ENCODE results near the gene CACNG4.

Gene CACNG4

DNA sequence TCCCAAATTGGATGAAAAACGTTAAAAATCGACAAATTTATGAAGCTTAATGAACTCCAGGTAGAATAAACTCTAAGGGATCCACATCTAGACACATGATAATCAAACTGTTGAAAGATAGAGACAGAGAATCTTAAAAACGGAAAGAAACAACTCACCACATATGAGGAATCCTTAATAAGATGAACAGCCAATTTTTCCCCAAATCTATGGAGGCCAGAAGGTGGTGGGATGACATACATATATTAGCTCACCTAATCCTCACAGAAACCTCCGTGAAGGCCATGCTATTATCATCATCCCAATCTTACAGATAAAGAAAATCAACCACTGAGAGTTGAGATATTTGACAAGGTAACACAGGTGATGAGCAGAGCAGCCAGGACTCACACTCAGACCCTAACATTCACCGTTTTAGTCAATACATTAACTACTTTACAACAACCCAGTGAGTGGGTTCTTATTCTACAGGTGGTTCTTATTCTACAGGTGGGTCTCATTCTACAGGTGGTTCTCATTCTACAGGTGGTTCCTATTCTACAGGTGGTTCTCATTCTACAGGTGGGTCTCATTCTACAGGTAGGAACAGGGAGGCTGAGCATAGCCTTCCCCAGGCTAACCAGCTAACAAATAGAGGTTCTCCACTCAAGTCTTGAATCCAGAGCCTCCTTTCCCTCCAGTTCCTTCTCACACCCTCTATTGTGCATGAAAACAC is 84.7 kb downstream of the CACNG4 start:
- no peak for DNase-seq

DNA sequence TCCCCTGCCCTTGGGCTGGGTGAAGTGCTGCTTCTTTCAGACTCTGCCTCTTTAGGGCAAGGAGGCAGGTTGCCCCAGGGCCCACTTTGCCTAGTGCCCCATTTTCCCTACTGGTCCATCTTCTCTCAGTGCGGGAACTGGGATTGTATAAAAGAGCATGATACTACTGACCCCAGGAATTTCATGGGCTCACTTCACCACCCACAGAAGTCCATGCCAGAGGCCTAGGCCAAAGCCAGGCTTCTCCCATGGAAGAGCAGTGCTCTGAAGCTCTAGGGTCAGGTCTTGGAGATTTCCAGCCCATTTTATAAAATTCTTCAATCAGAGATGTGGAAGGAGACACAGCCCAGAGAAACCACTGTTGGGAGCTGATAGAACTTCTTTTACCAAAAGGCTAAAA is 85.6 kb downstream of the CACNG4 start:
- DNase-seq = no peak

DNA sequence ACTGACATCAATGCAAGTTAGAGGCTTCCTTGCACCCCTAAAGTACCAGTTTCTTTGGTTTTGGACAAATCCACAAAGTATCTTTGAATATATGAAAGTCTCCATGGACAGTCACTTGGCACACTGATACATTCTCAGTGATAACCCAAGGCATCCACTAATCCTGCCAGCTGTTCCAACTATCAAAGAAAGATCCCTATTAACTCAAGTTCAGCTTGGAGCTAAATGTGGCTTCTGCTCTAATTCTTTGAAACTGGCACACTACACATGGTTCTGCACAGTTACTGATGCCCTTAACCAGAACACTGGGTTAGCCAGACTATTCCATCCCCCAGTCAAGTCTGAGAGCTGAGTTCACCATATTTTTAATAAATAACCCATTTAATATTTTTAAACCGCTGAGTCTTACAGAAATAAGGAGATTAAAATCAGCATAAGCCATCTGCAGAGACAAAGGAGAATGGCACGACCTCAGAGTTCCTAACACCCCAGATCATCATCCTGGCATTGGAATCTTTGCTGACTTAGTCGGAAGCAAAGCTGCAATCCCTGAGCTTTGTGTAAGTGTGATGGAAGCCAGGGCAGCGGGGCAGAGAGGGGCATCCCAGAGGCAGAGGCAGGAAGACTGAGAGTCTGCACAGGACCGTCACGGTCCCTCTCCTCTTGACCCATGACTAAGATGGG is 86.1 kb downstream of the CACNG4 start:
- no peak for DNase-seq

DNA sequence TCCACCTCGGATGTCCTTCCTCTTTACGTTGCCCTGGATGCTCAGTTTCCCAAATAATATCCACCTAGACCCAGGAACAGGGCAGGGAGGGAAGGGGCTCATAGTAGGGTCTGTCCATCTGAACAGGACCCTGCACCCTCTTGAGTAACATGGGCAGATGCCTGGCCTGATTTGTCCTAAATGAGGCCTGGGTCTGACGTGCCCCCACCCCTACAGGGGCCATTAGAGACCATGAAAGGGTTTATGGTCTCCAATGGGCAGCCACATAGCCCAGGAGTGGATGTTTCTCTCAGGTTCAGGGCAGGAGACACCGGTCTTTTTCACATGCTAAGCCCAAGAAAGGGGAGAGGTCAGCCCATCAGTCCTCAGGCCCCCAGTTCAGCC is 86.6 kb downstream of the CACNG4 start:
- no peak for DNase-seq

DNA sequence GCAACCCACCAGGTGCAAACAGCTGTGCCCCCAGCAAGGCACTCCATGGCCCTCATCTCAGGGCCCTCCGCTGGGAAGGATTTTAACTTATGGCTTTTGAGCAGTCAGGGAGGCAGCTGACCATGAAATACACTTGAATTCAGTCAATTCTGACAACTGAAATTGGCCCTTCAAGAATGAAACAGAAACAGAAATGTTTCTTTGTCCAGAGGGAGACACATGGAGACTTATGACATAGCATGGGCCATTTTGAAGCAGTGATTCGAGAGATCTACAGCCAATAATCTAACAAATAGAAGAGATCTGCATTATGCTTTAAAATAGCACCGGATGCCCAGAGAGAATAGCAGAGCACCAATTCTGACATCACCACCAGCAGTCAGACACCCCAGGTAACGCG is 87.3 kb downstream of the CACNG4 start:
- no peak for DNase-seq

DNA sequence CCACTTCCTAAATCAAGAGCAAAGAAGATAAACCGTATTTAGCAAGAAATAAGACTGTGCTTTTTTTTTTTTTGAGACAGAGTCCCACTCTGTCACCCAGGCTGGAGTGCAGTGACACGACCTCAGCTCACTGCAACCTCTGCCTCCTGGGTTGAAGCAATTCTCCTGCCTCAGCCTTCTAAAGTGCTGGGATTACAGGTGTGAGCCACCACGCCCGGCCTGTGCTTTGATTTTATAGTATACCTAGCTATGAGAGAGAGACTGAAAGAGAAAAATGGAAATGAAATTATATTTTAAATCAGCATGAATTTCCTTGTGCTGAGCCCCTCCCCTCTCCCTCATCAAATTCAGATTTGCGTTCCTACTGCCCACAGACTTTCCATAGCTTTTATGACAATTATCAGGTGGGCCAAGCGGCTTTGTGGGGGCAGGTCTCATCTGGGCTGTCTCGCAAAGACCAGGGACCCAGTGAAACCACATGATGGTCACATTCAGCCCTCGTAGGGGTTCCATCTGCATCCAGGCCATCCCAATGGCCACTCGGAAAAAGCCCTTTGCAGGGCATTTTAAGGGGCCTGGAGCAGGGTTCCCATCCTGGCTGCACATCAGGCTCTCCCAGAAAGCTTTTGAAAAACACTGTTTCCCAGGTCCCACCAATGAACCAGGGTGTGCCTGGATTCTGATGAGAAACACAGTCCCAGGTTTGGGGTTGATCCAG is 88.4 kb downstream of the CACNG4 start:
- no peak for DNase-seq

DNA sequence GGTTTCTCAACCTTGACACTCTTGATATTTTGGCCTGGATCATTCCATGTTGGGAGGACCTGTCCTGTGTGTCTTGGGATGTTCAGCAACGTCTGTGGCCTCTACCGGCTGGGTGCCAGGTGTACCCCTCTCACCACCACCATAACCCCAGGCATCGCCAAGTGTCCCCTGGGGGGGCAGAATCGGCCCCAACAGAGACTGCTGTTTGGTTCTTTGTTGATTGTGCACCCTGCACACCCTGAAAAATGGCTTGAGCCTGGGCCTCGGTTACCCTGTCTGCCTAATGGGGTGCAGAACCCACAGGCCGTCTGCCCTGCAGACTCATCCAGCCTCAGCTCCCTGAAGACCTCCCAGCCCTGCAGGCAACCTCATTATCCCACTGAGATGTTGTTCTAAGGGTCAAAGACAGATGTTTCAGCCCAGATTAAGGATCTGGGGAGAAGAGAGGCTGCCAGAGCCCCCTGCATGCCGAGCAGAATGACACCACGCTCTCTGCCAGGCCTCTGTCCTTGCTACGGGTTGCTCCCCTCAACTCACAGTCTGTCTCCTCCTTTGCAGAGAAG is 89.0 kb downstream of the CACNG4 start:
- no peak for DNase-seq

DNA sequence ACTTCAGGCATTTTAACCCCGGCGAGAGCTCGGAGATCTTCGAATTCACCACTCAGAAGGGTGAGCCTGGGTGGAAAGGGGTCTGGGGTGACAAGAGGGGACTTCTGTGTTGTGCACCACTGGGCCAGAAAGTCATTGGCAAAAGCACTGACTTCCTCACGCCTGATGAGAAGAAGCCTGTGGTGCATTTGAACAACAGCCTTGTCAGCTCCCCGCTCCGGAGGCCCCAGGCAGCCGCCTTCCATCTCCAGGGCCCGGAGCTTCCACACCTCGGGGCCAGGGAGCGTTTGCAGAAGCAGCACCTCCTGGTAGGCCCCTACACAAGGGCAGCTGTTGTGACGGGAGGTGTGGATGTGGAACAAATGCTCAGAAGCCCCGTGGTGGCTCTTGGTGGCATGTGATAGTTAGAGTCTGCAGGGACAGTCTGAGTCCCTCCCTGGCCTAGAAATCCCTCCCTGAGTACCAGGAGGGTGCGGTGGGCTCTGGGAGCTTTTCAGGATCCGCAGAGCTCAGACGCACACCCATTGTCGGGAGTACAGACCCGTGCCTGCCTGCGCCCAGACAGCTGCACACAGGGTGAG is 89.6 kb downstream of the CACNG4 start:
- no peak for DNase-seq

DNA sequence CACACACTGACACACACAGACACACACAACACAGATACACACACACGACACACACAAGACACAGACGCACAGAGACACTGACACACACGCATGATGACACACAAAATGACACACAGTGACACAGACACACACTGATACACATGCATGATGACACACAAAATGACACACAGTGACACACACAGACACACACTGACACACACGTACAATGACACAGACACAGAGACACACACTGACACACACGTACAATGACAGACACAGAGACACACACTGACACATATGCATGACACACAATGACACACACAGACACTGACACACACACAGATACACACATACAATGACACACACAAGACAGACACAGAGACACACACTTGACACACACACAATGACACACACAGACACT is 90.1 kb downstream of the CACNG4 start:
- DNase-seq = no peak

DNA sequence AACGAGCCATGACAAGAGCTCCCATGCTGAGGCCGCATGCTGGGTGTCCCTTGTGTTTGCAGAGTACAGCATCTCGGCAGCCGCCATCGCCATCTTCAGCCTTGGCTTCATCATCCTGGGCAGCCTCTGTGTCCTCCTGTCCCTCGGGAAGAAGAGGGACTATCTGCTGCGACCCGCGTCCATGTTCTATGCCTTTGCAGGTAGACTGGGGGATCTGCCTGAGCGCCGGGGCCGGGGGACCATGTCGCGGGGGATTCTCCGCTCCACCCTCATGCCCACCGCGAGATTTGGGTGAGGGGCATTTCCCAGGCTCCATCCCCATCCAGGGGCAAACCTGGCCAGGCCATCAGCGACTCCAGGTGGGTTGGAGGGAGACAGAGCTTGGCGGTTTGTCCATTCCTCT is 90.5 kb downstream of the CACNG4 start:
- no peak for DNase-seq

DNA sequence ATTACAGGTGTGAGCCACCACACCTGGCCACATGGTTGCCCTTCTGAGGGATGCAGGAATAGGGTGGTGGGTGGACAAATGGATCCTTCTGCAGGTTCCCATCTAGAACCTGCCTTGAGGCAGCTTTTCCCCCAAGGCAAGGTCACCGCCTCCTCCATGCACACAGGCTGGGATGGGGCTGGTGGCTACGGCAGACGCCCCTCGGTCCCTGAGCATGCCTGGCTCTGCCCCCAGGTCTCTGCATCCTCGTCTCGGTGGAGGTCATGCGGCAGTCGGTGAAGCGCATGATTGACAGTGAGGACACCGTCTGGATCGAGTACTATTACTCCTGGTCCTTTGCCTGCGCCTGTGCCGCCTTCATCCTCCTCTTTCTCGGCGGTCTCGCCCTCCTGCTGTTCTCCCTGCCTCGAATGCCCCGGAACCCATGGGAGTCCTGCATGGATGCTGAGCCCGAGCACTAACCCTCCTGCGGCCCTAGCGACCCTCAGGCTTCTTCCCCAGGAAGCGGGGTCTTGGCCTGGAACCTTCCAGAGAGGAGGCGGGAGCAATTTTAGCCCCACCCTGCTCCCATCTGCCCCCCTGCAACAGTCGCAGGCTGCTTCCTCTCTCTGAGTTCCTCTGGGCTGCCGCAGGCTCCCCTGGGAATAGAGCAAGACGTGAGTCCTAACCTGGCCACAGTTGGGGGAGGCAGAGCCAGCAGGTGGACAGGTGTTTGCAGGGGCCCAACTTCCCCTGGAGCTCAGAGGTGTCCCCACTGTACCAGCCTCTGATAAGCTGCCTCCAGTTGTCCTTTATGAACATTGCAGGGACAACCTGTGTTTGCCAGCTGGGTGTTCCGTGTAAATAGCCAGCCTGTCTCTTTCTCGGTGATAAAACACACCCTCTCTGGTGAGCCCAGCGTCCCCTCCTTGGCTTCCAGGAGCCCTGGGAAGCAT is 91.6 kb downstream of the CACNG4 start:
- no peak for DNase-seq

DNA sequence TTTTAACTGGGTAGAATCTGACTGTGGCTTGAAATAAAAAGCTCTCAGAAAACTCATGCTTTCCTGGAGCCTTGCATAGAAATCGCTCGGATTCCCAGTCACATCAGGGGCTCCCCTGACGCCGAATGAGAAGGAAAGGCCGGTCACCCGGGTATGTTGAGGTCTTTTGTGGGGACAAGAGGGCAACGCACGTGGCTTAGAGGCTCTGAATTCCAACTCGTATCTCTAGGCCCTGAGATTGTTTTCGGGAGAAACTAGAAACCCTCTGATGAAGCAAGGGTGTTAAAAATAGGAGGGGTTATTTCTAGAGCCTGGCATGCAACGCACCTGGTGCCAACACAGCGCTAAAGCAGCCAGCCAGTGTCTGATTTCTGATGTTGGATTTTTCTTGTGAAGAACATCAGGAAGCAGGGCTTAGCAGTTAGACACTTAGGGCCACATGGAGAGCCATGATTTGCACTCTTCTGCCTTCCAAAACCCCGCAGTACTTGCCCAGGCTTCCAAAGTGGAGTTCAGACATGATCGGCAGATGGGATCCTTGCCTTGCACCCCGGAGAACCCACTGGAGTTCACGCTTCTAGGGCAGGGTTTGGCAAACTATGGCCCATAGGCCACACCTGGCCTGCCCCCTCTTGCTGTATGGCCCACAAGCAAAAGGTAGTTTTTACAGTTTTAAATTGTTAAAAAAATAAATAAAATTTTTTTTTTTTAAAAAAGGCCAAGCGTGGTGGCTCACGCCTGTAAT is 92.4 kb downstream of the CACNG4 start:
- no peak for DNase-seq

DNA sequence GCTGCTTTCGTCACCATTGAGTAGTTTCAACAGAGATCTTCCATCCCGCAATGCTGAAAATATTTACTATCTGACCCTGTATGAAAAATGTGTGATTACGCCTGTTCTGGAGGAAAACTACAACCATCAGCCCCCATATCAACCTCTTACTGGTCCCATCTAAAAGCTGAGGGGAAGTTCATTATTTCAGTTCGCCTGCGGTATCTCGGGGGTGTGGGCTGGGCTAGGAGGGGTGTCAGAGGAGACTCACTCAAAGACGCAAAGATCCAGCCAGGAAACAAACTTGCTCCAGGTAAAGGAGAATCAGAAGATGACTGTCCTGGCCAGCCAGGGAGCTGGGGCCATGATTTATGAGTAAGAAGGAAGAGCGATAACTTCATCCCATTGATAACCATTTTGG is 93.5 kb downstream of the CACNG4 start:
- DNase-seq = no peak

DNA sequence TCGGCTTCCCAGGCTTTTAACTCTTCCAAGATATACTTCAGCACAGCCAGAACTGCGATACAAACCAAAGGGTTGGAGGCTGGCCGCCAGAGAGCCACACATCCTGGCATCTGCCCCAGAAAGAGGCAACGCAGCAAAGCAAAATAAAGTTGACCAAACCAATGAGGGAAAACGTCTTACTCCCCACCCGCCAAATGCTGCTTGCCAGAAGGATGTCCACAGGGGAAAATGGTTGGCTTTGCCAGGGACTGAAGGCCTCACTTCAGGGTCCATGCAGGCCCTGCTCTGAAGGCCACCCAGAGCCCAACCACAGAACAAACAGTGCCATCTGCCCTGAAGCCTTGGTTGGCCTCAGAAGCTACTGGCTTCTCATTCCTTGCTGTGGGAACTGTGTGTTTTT is 94.9 kb downstream of the CACNG4 start:
- no peak for DNase-seq

DNA sequence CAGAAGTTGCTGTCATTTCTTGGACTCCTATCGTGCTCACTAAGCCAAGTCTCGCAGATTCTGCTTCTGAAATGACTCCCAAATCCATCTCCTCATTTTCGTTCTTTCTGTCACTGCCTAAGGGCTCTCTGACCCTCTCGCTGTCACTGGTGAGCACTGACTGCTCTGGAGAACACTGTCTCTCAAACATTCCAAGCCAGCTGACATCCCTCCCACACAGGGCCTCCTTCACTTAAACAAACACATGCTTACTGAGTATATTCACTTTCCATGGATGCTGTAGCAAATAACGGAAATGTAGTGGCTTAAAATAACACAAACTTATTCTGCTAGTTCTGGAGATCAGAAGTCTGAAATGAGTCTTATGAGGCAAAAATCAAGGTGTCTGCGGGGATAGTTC is 98.6 kb downstream of the CACNG4 start:
- DNase-seq = no peak

DNA sequence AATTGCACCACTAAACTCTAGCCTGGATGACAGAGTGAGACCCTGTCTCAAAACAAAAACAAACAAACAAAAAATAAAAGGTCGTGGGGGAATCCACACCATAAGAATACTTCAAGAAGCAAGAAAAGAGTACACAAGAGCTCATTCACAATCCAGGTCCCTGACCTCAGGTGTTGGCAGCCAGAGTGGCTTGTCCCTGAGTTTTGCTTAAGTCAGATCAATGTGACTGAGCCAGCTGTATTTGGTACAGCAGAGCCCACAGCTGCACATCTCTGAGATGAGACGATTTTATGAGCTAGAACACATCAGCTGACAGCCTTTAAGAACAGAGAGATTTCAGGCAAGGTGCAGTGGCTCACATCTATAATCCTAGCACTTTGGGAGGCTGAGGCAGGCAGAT is 102.2 kb downstream of the CACNG4 start:
- no peak for DNase-seq

DNA sequence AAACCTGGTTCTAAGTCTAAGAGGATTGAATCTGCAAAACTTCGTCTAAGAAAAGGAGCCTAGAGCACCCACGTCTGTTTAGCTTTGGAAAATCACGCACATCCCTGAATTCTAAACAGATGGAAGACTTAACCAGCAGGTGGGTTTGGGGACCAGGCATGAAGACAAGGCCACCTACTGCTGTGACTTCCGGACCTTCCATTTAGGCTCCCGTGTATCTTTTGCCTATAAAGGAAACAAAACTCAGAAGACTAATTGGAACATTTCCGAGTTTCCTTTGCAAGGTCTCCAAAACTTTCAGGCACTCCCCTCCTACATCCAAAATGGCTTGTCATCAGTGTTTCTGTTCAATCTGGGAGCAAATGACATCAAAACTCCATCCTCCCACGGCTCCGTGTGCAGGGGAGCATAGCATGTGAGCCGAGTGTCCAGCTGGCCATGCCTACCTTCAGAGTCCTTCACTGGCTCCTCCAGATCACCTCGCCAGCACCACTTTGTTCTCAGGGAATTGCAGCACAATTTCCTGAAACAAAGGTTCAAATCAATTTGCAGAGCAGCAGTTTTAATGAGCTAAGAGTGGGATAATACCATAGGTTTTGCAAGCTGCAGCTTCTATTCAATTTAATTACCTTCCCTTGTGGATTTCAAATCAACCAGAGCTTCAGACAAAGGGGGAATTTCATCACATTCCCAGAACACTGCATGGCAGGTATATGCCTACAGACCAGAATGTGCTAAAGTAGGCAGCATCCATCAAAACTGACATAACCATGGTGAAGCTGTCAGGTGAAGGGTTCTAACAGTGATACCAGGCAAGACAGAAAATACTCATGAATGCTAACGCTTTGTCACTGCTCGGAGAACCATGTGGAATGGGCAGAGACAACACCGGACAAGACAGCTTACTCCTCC is 103.3 kb downstream of the CACNG4 start:
- DNase-seq = no peak

DNA sequence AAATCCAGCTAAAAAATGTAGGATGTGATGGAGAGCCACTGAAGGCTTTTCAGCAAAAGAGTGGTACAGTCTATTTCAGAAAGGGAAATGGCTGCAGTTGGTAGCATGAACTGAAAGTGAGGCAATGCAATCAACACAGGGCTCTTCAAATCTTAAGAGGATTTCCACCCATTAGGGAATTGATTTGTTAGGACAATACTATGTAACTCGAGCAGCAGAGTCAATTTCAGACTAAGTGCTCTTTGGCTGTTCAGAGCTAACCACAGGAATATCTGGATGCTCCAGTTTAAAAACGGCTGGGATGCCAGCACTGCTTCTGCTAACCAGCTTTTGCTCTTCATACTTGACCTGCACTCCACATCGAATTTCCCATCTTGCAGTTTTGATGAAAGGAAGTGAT is 104.5 kb downstream of the CACNG4 start:
- no peak for DNase-seq

DNA sequence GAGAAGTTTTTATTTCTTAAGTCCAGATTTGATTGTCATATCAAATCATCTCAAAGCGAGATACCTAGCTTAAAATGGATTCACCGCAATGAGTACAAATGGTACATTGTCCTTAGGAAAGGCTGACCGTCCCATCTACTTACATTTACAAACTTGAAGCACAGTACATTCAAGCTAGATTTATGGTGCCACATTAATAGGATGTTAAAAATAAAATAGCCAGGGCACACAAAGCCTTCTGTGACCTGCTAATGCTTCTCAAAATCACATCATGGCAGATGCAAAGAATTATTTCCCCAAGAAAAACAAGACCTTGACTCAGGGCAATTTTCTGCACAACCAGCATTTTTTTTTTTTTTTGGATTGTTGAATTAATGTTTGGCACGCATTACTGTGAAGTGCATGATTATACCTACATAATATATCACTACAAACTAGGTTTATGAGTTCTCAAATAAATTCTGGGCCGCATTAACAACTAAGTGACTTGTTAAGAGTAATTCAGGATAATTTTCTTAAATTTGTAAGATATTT is 105.2 kb downstream of the CACNG4 start:
- no peak for DNase-seq

DNA sequence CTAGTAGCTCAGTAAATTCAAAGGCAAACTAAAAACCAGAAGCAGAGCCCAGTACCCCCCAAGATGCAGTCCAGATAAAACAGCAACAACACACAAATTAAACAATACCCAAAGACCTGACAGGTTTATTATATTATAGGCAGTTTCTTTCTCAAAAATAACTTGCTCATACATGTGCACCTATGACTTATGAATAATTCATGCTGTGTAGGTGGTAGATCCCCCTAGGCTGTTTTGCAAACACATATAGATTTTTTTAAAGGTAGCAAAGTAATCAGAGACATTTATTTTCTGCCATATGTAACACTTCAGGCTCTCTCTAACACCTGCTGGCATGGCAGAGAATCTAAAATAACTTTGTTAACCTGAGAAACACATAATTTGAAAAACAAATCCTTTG is 107.1 kb downstream of the CACNG4 start:
- no peak for DNase-seq
